GM20431 (cell line): ENCODE results near the gene RANBP3.

Experiments
- in situ Hi-C: fragments of 300-500 bp; cut with MseI, MboI; formaldehyde crosslinking; loops from one replicate; pipeline ENCODE4 v1.15.0; 2020; ENCODE audit warnings: low sequenced_read_pairs; ENCODE audit not compliant: unreplicated experiment

Gene RANBP3

GRCh38 chr19:5867201-5868136 lies 110.5 kb downstream of the RANBP3 start:
- in situ Hi-C loops, result no loop called here
